NCI-H2107 (cell line): ENCODE measurements around the gene NDUFB2.
"Not testable (repeated sequence)": the region's sequence is repeated elsewhere in the genome, so short reads cannot be mapped to it uniquely, and the experiment has no call there.

Experiments used
- DNase-seq: peaks from one replicate; lab custom pipeline; 2025; lab: John Stamatoyannopoulos, UW

The NDUFB2 gene

GRCh38 chr7:140672382-140673062, 24.0 kb upstream of the NDUFB2 start, which contains the start of gene ADCK2:
Gene ADCK2 (plus strand): TSS chr7:140672945. CDS start chr7:140673331, 386 bp downstream.
- no peak for DNase-seq

- DNase-seq, result no peak
Measured at GRCh38 chr7:140673063-140673773, 23.3 kb upstream of the NDUFB2 start.

GRCh38 chr7:140673774-140674155, 22.7 kb upstream of the NDUFB2 start:
- no peak for DNase-seq

- DNase-seq, result peak; percentile 58
Measured at GRCh38 chr7:140674356-140674800, 22.1 kb upstream of the NDUFB2 start.

GRCh38 chr7:140674899-140675701, 21.4 kb upstream of the NDUFB2 start:
- no peak for DNase-seq

- DNase-seq, result no peak
Measured at GRCh38 chr7:140675726-140676125, 20.8 kb upstream of the NDUFB2 start.

- DNase-seq, result no peak
Measured at GRCh38 chr7:140676306-140676705, 20.2 kb upstream of the NDUFB2 start.

GRCh38 chr7:140676956-140677355, 19.6 kb upstream of the NDUFB2 start:
- not testable (repeated sequence) for DNase-seq

- no peak for DNase-seq
Measured at GRCh38 chr7:140677496-140677895, 19.0 kb upstream of the NDUFB2 start.

- no peak for DNase-seq
Measured at GRCh38 chr7:140678081-140678815, 18.3 kb upstream of the NDUFB2 start.

GRCh38 chr7:140678816-140679130, 17.7 kb upstream of the NDUFB2 start:
- DNase-seq, result no peak

- no peak for DNase-seq
Measured at GRCh38 chr7:140679186-140679585, 17.3 kb upstream of the NDUFB2 start.

- no peak for DNase-seq
Measured at GRCh38 chr7:140680886-140681285, 15.6 kb upstream of the NDUFB2 start.

- no peak for DNase-seq
Measured at GRCh38 chr7:140681766-140682165, 14.7 kb upstream of the NDUFB2 start.

GRCh38 chr7:140683657-140684056, 12.9 kb upstream of the NDUFB2 start:
- DNase-seq, result no peak

- no peak for DNase-seq
Measured at GRCh38 chr7:140684066-140684950, 12.2 kb upstream of the NDUFB2 start.

- no peak for DNase-seq
Measured at GRCh38 chr7:140685407-140686087, 11.0 kb upstream of the NDUFB2 start.

- no peak for DNase-seq
Measured at GRCh38 chr7:140686921-140687320, 9.6 kb upstream of the NDUFB2 start.

- DNase-seq, result no peak
Measured at GRCh38 chr7:140688341-140688740, 8.2 kb upstream of the NDUFB2 start.
